ENCODE measurements around the gene ULBP3.
"Not testable (repeated sequence)": the region's sequence is repeated elsewhere in the genome, so short reads cannot be mapped to it uniquely, and the experiment has no call there.

Gene ULBP3

GRCh38 chr6:150014623-150015280, 54.2 kb downstream of the ULBP3 start:
- DNase-seq: not testable (repeated sequence)

- not testable (repeated sequence) for DNase-seq
Measured at GRCh38 chr6:150013785-150014622, 54.9 kb downstream of the ULBP3 start.

- not testable (repeated sequence) for DNase-seq
Measured at GRCh38 chr6:150012846-150013784, 55.8 kb downstream of the ULBP3 start.

Measured in amniotic stem cell (primary cell).